Activated T-cell treated with anti-CD3 and anti-CD28 coated beads, Interleukin-2, amount 50 U/mL, for 24 hours (primary cell): ENCODE measurements around the gene PER3.

Experiments
- DNase-seq: peaks from one replicate; pipeline ENCODE4 v3.0.0-alpha.2; 2020
- H3K27ac Mint-ChIP-seq: 2 replicates; pipeline ENCODE4 v1.8.0; 2020; ENCODE audit warnings: mild to moderate bottlenecking, mixed read lengths
- H3K27me3 Mint-ChIP-seq: 2 replicates; pipeline ENCODE4 v1.8.0; 2020; ENCODE audit warnings: mixed read lengths
- H3K36me3 Mint-ChIP-seq: 2 replicates; pipeline ENCODE4 v1.8.0; 2020; ENCODE audit warnings: low read depth, mixed read lengths
- H3K4me1 Mint-ChIP-seq: 2 replicates; pipeline ENCODE4 v1.8.0; 2020; ENCODE audit warnings: low read depth, mixed read lengths
- H3K4me3 Mint-ChIP-seq: 2 replicates; pipeline ENCODE4 v1.8.0; 2020; ENCODE audit warnings: mild to moderate bottlenecking, moderate library complexity, mixed read lengths
- H3K9me3 Mint-ChIP-seq: 2 replicates; pipeline ENCODE4 v1.8.0; 2020; ENCODE audit warnings: mixed read lengths

The PER3 gene

DNA sequence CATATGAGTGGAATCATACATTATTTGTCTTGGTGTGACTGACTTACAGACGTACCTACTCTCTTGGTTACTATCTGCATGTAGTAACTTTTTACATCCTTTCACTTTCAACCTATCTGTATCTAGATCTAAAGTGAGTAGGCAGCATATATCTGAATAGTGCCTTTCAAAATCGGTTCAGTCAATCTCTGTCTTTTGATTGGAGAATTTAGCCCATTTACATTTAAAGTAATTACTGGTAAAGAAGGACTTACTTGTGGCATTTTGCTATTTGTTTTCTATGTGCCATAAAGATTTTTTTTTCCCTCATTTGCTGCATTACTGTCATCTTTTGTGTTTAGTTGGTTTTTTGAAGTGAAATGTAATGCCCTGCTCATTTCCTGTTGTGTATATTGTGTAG lies 54.6 kb downstream of the PER3 start:
- Mint-ChIP-seq H3K4me3 (no peak overlapping the region), H3K27ac (no peak overlapping the region), H3K27me3 (no peaks in the 10 kb centered on the region), H3K4me1 (peaks cover 4% of the 10 kb centered on the region), H3K36me3 (peaks cover 81% of the 10 kb centered on the region), H3K9me3 (peaks cover 16% of the 10 kb centered on the region)
- no peak for DNase-seq

DNA sequence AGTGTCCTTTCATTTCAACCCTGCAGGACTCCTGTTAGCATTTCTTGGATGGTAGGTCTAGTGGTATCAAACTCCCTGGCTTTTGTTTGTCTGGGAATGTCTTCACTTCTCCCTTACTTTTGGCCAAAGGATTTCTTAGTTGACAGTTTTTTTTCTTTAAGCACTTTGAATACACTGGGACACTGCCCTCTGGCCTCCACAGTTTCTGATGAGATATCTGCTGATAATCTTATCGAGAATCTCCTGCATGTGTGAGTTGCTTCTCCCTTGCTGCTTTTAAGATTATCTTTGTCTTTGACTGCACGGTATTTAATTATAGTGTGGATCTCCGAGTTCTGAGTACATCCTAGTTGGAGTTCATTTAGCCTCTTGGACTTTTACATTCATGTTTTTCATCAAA lies 55.4 kb downstream of the PER3 start:
- DNase-seq: no peak
- Mint-ChIP-seq H3K9me3 (peaks cover 16% of the 10 kb centered on the region), H3K36me3 (peaks cover 83% of the 10 kb centered on the region), H3K27me3 (no peaks in the 10 kb centered on the region), H3K27ac (no peak overlapping the region), H3K4me3 (no peak overlapping the region), H3K4me1 (peaks cover 4% of the 10 kb centered on the region)

DNA sequence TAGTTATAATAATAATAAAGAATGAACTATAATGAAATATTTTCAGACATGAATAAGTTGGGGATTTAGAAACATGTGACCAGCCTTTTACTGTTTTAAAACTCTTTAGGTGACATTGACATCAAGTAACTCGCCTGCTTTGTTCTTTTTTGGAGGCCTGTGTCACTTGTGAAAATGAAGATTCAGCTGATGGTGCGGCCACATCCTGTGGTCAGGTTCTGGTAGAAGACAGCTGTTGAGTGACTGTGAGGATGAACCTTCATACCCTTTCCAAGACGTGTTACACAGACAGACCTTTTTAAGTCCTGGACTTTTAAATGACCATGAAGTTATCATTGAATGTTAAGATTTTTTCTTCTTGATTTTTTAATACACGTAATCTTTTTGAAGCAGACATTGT lies 58.4 kb downstream of the PER3 start:
- no peaks in the 10 kb centered on the region for H3K27me3 Mint-ChIP-seq
- no peak for DNase-seq
- no peak overlapping the region for H3K4me3 Mint-ChIP-seq
- no peak overlapping the region for H3K27ac Mint-ChIP-seq
- H3K36me3 Mint-ChIP-seq: peaks cover 56% of the 10 kb centered on the region
- H3K9me3 Mint-ChIP-seq: peaks cover 16% of the 10 kb centered on the region
- peaks cover 4% of the 10 kb centered on the region for H3K4me1 Mint-ChIP-seq

DNA sequence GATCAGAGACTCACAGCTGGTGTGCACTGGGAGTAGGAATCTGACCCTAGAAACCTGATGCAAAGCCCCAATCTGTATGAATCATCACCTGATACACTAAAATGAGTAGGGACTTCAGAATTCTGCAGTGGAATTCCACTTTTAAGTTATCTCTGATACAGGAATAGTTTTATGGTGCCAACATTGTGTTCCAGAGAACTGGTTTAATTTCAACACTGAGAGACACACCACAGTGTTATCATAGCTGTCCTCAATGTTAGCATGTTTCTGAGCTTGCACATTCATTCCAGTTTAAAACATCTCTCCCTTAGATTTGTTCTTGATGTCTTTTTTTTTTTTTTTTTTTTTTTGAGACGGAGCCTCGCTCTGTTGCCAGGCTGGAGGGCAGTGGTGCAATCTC lies 61.7 kb downstream of the PER3 start:
- no peak for DNase-seq
- Mint-ChIP-seq H3K4me3 (no peak overlapping the region), H3K9me3 (no peaks in the 10 kb centered on the region), H3K27me3 (peaks cover 5% of the 10 kb centered on the region), H3K27ac (no peak overlapping the region), H3K36me3 (peaks cover 25% of the 10 kb centered on the region), H3K4me1 (peaks cover 4% of the 10 kb centered on the region)

DNA sequence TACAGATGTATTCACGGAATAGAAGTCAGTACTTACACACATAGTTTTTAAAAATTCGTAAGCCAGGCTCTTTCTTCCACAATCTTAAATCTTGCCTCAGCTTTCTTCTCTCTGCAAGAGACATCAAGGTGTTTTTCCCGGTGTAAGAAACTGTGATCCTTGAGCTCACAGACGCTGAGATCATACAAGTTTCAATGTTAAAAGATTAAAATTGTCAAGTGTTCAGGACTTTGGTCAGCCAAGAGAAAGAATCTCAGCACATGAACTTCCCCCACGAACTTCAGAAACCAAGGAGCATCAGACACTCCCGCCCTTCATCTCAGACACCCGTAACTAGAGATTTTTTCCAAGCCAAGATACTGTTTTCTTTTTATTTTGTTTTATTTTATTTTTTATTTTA lies 62.6 kb downstream of the PER3 start:
- no peak for DNase-seq
- no peak overlapping the region for H3K4me3 Mint-ChIP-seq
- H3K36me3 Mint-ChIP-seq: peaks cover 16% of the 10 kb centered on the region
- peaks cover 4% of the 10 kb centered on the region for H3K4me1 Mint-ChIP-seq
- no peak overlapping the region for H3K27ac Mint-ChIP-seq
- no peaks in the 10 kb centered on the region for H3K9me3 Mint-ChIP-seq
- peaks cover 7% of the 10 kb centered on the region for H3K27me3 Mint-ChIP-seq

DNA sequence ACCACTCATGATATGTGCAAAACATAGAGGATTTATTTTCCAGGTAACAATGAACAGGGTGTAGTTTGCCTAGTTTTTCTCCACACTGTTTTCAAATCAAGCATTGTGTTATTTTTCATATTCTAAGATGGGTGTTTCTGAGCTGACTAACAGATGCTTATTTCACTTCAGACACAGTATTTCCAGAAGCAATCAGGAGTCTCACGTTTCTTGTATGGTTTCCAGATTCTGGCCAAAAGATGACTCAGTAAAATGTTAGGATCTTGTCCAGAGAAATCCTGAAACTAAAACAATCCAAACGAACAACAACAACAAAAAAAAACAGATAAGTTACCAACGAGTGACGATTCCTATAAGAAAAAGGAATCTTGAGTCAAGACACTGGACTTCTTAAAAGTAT lies 63.5 kb downstream of the PER3 start:
- no peaks in the 10 kb centered on the region for H3K9me3 Mint-ChIP-seq
- H3K36me3 Mint-ChIP-seq: peaks cover 12% of the 10 kb centered on the region
- no peak for DNase-seq
- peaks cover 7% of the 10 kb centered on the region for H3K27me3 Mint-ChIP-seq
- no peak overlapping the region for H3K27ac Mint-ChIP-seq
- no peak overlapping the region for H3K4me3 Mint-ChIP-seq
- peaks cover 2% of the 10 kb centered on the region for H3K4me1 Mint-ChIP-seq

DNA sequence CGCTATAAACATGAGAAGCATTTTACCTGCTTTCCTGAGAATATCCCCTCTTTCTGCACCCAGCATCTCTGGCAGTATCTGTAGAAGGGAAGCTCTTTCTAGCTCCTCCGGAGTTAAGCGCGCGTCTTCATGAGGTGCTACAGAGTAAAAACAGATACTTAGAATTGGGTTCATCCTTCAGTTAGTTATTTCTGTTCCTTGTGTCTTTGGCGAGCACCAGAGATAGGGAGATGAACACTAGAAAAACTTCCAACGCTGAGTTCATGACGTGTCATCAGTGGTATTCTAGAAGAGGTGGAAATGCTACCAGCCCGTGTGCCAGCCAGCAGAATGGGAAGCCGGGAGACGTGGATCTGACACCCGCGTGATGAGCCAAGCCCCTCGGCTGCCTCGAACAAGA lies 66.7 kb downstream of the PER3 start:
- Mint-ChIP-seq H3K4me1 (no peaks in the 10 kb centered on the region), H3K27me3 (peaks cover 10% of the 10 kb centered on the region), H3K36me3 (no peaks in the 10 kb centered on the region), H3K9me3 (no peaks in the 10 kb centered on the region), H3K4me3 (no peak overlapping the region), H3K27ac (no peak overlapping the region)
- DNase-seq: no peak

DNA sequence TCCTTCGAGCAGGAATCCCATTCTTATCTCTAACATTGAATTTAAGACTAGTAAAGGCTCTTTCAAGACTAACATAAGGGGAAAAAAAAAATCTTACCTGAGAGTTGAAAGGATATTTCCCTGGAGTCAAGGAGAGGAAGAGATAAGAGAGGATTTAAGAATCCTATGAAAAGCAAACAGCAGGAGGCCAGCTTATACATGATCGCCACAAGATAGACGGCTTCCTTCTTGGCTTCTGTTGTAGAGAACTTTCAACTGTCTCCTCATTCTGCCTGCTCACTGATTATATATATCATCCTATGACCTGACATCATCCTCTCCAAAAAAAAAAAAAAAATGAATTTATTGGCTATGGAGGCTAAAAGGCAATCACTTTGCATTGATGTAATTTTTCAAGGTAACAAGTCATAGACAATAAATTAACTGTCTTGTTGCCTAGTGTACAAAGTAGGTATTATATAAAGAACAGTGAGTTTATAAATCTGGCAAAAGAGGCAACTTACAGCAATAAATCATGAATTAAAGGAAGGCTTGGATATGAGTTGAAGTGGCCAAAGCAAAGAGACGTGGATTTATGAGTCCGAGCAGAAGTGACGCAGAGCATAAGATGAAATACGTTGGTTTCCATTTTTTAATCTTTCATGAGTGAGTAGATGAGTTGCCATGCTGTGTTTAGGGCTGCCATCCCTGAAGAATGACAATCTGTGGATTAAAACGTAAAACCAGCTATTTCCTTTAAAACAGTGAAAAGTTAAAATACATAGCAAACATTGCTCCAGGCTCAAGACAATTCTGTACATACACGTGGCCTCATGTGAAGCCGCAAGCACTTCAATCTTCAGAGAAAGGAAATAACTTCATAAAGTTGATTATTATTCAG lies 69.0 kb downstream of the PER3 start, which contains the start of gene UTS2:
TSS of gene UTS2 (minus strand) at position 262 of the 880 bp plus-strand sequence. CDS start at position 200, 62 bp downstream.
- H3K4me1 Mint-ChIP-seq: peaks cover 2% of the 10 kb centered on the region
- no peaks in the 10 kb centered on the region for H3K9me3 Mint-ChIP-seq
- no peak within 1 kb of the TSS for H3K4me3 Mint-ChIP-seq
- H3K27me3 Mint-ChIP-seq: peaks cover 10% of the 10 kb centered on the region
- DNase-seq: no peak
- no peak within 1 kb of the TSS for H3K27ac Mint-ChIP-seq
- no peaks in the 10 kb centered on the region for H3K36me3 Mint-ChIP-seq

DNA sequence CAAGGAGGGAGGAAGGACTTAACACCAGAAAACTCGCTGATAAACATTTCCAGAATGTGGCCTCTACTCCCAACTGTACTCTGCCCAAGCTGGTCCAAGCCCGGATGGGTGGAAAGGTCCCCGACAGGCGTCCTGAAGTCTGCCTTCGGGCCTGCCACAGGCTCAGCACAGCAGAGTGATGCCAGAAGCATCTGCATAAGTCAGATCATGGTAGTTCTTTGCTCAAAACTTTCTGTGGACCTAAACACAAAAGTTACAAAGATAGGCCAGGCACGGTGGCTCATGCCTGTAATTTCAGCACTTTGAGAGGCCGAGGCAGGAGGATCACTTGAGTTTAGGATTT lies 69.6 kb downstream of the PER3 start:
- Mint-ChIP-seq H3K27ac (no peak overlapping the region), H3K36me3 (no peaks in the 10 kb centered on the region), H3K4me3 (no peak overlapping the region), H3K4me1 (peaks cover 2% of the 10 kb centered on the region), H3K27me3 (peaks cover 10% of the 10 kb centered on the region), H3K9me3 (no peaks in the 10 kb centered on the region)
- DNase-seq: no peak

DNA sequence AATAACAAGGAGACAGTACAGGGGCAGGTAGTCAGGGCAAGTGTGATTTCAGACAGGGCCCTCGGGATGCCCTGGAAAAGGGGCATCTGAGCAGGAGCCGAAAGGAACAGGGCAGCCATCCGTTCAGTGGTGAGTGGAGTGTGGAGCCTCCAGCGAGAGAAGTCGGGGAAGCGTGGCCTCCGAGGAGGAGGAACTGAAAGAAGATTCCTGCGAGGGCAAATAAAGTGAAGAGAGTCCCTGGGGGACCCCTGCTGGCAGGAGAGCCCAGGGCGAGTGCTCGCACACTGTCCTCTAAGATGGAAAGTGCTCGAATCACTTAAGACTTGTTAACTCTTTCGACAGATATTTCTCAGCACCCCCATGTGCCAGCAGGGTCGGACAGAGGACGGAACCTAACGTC lies 72.3 kb downstream of the PER3 start:
- Mint-ChIP-seq H3K4me1 (peaks cover 2% of the 10 kb centered on the region), H3K36me3 (no peaks in the 10 kb centered on the region), H3K9me3 (no peaks in the 10 kb centered on the region), H3K4me3 (no peak overlapping the region), H3K27ac (no peak overlapping the region), H3K27me3 (peaks cover 5% of the 10 kb centered on the region)
- no peak for DNase-seq

DNA sequence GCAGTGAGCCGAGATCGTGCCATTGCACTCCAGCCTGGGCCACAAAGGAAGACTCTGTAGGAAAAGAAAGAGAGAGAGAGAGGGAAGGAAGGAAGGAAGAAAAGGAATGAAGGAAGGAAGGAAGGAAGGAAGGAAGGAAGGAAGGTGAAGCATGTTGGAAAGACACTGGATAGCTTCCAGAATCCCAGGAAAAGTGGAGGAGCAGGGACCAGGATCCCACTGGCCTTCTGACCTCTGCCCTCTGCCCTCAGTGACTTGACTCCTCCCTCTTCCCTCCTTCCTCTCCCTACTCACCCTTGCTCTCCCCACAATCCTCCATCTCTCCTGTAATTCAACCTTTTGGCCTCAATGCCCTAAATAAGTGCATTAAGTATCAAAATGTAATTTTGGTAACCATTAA lies 72.9 kb downstream of the PER3 start:
- DNase-seq: no peak
- Mint-ChIP-seq H3K27me3 (peaks cover 3% of the 10 kb centered on the region), H3K36me3 (no peaks in the 10 kb centered on the region), H3K27ac (no peak overlapping the region), H3K9me3 (no peaks in the 10 kb centered on the region), H3K4me3 (no peak overlapping the region), H3K4me1 (peaks cover 2% of the 10 kb centered on the region)

DNA sequence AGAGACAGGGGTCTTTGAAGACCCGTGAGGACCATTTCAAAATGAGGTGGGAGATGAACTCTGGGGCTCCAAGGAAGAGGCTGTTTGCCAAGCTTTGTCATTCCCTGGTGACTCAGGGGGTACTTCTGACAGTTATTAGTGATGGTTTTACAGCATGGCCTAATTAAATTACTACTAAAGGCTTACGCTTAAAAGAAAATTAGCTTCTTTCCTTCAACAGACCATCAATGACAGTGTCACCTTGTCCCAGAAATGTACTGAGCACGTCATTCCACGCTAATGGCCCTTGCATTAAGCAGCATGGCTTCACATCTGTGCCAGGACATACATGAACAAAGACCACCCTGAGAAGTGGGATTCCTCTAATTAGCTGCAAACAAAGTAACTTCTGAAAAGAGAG lies 73.9 kb downstream of the PER3 start:
- no peaks in the 10 kb centered on the region for H3K36me3 Mint-ChIP-seq
- H3K27me3 Mint-ChIP-seq: peaks cover 3% of the 10 kb centered on the region
- no peak overlapping the region for H3K27ac Mint-ChIP-seq
- H3K4me1 Mint-ChIP-seq: peaks cover 2% of the 10 kb centered on the region
- H3K4me3 Mint-ChIP-seq: no peak overlapping the region
- H3K9me3 Mint-ChIP-seq: no peaks in the 10 kb centered on the region
- no peak for DNase-seq

DNA sequence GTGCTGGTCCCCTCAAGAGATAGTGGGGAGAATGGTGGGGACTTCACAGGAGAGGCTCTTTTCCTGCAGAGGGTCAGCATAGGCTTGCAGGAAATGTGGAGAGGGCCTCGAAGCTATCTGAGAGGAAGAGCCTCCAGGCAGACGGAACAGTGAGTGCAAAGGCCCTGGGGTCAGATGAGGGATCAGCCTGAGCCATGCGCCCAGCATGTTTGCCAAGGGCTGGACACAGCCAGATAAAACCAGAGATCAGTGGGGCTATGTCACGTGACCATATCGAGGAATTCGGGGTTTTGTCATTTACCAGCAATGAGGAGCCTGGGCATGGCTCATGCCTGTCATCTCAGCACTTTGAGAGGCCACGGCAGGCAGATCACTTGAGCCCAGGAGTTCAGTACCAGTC lies 75.3 kb downstream of the PER3 start:
- Mint-ChIP-seq H3K36me3 (no peaks in the 10 kb centered on the region), H3K27ac (no peak overlapping the region), H3K4me1 (peaks cover 2% of the 10 kb centered on the region), H3K27me3 (peaks cover 1% of the 10 kb centered on the region), H3K9me3 (no peaks in the 10 kb centered on the region), H3K4me3 (no peak overlapping the region)
- no peak for DNase-seq

DNA sequence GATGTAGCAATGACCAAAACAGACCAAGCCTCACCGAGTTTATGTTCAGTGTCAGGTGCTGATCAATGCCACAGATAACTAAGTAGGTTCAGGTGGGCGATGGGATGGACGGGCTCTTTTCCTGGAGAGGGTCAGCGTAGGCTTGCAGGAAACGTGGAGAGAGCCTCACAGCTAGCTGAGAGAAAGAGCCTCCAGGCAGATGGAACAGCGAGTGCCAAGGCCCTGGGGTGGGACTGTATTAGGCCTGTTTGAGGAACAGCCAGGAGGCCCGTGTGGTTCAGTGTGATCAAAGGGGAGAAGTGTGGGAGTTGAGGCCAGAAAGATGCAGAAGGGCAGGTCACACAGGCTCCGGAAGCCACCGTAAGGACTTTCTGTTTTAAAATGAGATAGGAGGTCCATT lies 76.0 kb downstream of the PER3 start:
- peaks cover 2% of the 10 kb centered on the region for H3K4me1 Mint-ChIP-seq
- DNase-seq: no peak
- no peak overlapping the region for H3K27ac Mint-ChIP-seq
- H3K9me3 Mint-ChIP-seq: no peaks in the 10 kb centered on the region
- H3K4me3 Mint-ChIP-seq: no peak overlapping the region
- no peaks in the 10 kb centered on the region for H3K27me3 Mint-ChIP-seq
- H3K36me3 Mint-ChIP-seq: no peaks in the 10 kb centered on the region

DNA sequence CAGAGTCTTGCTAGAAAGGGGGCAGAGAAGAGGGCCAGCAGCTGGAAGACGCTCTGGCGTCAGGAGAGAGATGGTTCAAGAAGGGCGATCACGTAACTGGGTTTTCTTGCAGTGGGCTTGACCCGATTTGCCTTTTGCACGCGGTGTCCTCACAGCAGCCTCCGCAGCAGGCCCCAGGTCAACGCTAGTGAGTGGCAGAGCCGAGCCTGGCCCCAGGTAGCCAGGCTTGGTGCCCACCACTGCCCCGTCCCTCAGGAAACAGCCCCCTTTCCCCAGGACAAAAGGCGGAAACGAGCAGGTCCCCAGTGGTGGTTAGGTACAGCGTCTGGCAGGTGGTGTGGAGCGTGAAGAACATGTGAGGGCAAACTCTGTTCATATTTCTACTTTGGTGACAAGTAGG lies 77.4 kb downstream of the PER3 start:
- Mint-ChIP-seq H3K4me1 (no peaks in the 10 kb centered on the region), H3K36me3 (no peaks in the 10 kb centered on the region), H3K27me3 (no peaks in the 10 kb centered on the region), H3K9me3 (no peaks in the 10 kb centered on the region), H3K4me3 (no peak overlapping the region), H3K27ac (no peak overlapping the region)
- DNase-seq: no peak
